ENCODE results near the gene HOXD4.

DNA sequence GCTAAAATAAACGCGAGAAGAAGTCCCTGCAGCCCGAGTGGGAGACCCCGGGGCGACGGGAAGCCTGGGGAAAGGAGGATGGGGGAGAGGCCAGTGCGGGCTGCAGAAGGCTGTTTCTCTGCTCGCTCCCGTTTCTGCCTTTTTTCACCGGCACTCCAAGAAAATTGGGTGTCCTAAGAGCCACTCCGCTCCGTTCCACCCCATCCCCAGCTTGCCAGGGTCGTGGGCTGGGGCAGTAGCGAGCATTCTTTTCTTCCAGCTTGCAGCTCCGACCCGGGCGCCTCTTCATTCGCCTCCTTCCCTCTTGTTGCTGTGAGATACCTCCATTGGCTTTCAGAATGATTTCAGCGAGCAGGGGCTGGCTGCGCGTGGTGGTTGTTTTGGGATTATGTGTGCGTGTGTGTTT, 6.8 kb downstream of the HOXD4 start:
- TF ChIP-seq, protein P1, sequence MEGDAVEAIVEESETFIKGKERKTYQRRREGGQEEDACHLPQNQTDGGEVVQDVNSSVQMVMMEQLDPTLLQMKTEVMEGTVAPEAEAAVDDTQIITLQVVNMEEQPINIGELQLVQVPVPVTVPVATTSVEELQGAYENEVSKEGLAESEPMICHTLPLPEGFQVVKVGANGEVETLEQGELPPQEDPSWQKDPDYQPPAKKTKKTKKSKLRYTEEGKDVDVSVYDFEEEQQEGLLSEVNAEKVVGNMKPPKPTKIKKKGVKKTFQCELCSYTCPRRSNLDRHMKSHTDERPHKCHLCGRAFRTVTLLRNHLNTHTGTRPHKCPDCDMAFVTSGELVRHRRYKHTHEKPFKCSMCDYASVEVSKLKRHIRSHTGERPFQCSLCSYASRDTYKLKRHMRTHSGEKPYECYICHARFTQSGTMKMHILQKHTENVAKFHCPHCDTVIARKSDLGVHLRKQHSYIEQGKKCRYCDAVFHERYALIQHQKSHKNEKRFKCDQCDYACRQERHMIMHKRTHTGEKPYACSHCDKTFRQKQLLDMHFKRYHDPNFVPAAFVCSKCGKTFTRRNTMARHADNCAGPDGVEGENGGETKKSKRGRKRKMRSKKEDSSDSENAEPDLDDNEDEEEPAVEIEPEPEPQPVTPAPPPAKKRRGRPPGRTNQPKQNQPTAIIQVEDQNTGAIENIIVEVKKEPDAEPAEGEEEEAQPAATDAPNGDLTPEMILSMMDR (IDR thresholded peaks at IDR 0.05): no peak
- TF ChIP-seq MAX (CRISPR knock-in tag; IDR thresholded peaks at IDR 0.05) (no peak), ETV6 (CRISPR knock-in tag; IDR thresholded peaks at IDR 0.05) (no peak), ELF4 (CRISPR knock-in tag; IDR thresholded peaks at IDR 0.05; ENCODE audit: low read depth) (no peak), TEAD4 (CRISPR knock-in tag; IDR thresholded peaks at IDR 0.05) (no peak), HMGXB4 (CRISPR knock-in tag; IDR thresholded peaks at IDR 0.05) (no peak), E2F1 (CRISPR knock-in tag; IDR thresholded peaks at IDR 0.05) (no peak), JUN (CRISPR knock-in tag; IDR thresholded peaks at IDR 0.05) (no peak), ARID4B (CRISPR knock-in tag; IDR thresholded peaks at IDR 0.05; ENCODE audit: borderline replicate concordance) (no peak), ESRRA (CRISPR knock-in tag; IDR thresholded peaks at IDR 0.05; ENCODE audit: borderline replicate concordance) (no peak)
- TF ChIP-seq, protein P2, sequence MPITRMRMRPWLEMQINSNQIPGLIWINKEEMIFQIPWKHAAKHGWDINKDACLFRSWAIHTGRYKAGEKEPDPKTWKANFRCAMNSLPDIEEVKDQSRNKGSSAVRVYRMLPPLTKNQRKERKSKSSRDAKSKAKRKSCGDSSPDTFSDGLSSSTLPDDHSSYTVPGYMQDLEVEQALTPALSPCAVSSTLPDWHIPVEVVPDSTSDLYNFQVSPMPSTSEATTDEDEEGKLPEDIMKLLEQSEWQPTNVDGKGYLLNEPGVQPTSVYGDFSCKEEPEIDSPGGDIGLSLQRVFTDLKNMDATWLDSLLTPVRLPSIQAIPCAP (CRISPR knock-in tag; IDR thresholded peaks at IDR 0.05): no peak
- TF ChIP-seq, protein P3, sequence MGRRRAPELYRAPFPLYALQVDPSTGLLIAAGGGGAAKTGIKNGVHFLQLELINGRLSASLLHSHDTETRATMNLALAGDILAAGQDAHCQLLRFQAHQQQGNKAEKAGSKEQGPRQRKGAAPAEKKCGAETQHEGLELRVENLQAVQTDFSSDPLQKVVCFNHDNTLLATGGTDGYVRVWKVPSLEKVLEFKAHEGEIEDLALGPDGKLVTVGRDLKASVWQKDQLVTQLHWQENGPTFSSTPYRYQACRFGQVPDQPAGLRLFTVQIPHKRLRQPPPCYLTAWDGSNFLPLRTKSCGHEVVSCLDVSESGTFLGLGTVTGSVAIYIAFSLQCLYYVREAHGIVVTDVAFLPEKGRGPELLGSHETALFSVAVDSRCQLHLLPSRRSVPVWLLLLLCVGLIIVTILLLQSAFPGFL (CRISPR knock-in tag; IDR thresholded peaks at IDR 0.05; ENCODE audit: borderline replicate concordance): no peak
- TF ChIP-seq, protein P4, sequence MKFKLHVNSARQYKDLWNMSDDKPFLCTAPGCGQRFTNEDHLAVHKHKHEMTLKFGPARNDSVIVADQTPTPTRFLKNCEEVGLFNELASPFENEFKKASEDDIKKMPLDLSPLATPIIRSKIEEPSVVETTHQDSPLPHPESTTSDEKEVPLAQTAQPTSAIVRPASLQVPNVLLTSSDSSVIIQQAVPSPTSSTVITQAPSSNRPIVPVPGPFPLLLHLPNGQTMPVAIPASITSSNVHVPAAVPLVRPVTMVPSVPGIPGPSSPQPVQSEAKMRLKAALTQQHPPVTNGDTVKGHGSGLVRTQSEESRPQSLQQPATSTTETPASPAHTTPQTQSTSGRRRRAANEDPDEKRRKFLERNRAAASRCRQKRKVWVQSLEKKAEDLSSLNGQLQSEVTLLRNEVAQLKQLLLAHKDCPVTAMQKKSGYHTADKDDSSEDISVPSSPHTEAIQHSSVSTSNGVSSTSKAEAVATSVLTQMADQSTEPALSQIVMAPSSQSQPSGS (CRISPR knock-in tag; IDR thresholded peaks at IDR 0.05; ENCODE audit: borderline replicate concordance, low read depth): no peak
- TF ChIP-seq, protein P5, sequence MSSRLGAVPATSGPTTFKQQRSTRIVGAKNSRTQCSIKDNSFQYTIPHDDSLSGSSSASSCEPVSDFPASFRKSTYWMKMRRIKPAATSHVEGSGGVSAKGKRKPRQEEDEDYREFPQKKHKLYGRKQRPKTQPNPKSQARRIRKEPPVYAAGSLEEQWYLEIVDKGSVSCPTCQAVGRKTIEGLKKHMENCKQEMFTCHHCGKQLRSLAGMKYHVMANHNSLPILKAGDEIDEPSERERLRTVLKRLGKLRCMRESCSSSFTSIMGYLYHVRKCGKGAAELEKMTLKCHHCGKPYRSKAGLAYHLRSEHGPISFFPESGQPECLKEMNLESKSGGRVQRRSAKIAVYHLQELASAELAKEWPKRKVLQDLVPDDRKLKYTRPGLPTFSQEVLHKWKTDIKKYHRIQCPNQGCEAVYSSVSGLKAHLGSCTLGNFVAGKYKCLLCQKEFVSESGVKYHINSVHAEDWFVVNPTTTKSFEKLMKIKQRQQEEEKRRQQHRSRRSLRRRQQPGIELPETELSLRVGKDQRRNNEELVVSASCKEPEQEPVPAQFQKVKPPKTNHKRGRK (CRISPR knock-in tag; IDR thresholded peaks at IDR 0.05; ENCODE audit: borderline replicate concordance): no peak
